Common myeloid progenitor, CD34-positive (primary cell): ENCODE data around the gene ADGRL3.
"Not testable (repeated sequence)": the region's sequence is repeated elsewhere in the genome, so short reads cannot be mapped to it uniquely, and the experiment has no call there.

Experiments used
- CTCF ChIA-PET: fragments of 350-600 bp; sonication (Branson Sonifier 250); formaldehyde crosslinking; loops from one replicate; lab custom pipeline; 2021; ENCODE audit warnings: antibody characterized with exemption; lab: Charles Lee
- POLR2A ChIA-PET: fragments of 350-600 bp; sonication (Branson Sonifier 250); formaldehyde crosslinking; loops from one replicate; lab custom pipeline; 2021; ENCODE audit warnings: antibody characterized with exemption; lab: Charles Lee
- DNase-seq, 3 donors: peaks; one replicate each; pipeline versions ENCODE4 v3.0.0 to v3.0.0-alpha.2; 2013
- H3K27ac ChIP-seq, 2 experiments: 1 replicate in 1 of 2; 2 replicates in 1 of 2; pipeline ENCODE4 v1.7.0; 2013; ENCODE audit warnings: inconsistent platforms in 2 of 2, low read length in 2 of 2, mild to moderate bottlenecking in 2 of 2, low read depth in 1 of 2, moderate library complexity in 1 of 2; ENCODE audit not compliant: severe bottlenecking in 2 of 2, insufficient read depth in 1 of 2, poor library complexity in 1 of 2
- H3K27me3 ChIP-seq, 5 experiments: replicated peaks in 2 of 5; 1 replicate in 3 of 5; 2 replicates in 2 of 5; pipeline versions ENCODE4 v1.6.1 to v1.7.0; 2013; ENCODE audit warnings: low read length in 4 of 5, mild to moderate bottlenecking in 2 of 5, moderate library complexity in 2 of 5, inconsistent platforms in 1 of 5; ENCODE audit not compliant: insufficient read depth in 5 of 5, control insufficient read depth in 4 of 5
- H3K36me3 ChIP-seq, 4 experiments: 1 replicate in 2 of 4; 2 replicates in 2 of 4; pipeline versions ENCODE4 v1.6.1 to v1.7.0; 2013; ENCODE audit warnings: low read length in 3 of 4, control low read depth in 1 of 4, mild to moderate bottlenecking in 1 of 4; ENCODE audit not compliant: control insufficient read depth in 4 of 4, insufficient read depth in 4 of 4
- H3K4me1 ChIP-seq, 4 experiments: 1 replicate in 3 of 4; 2 replicates in 1 of 4; pipeline versions ENCODE4 v1.6.1 to v1.7.1; 2013; ENCODE audit warnings: low read length in 3 of 4, mild to moderate bottlenecking in 3 of 4, control low read depth in 1 of 4, inconsistent platforms in 1 of 4, moderate library complexity in 1 of 4; ENCODE audit not compliant: control insufficient read depth in 4 of 4, insufficient read depth in 4 of 4; ENCODE audit errors: control extremely low read depth in 1 of 4
- H3K4me3 ChIP-seq, 7 experiments: 1 replicate in 4 of 7; 2 replicates in 3 of 7; pipeline versions ENCODE4 v1.5.1 to v1.7.0; 2013; ENCODE audit warnings: mild to moderate bottlenecking in 7 of 7, low read length in 6 of 7, moderate library complexity in 6 of 7, inconsistent platforms in 2 of 7, low read depth in 2 of 7, control low read depth in 1 of 7; ENCODE audit not compliant: insufficient read depth in 4 of 7, control insufficient read depth in 1 of 7; ENCODE audit errors: extremely low read depth in 1 of 7
- H3K9me3 ChIP-seq, 5 experiments: 1 replicate in 4 of 5; 2 replicates in 1 of 5; pipeline versions ENCODE4 v1.6.1 to v1.7.1; 2013; ENCODE audit warnings: low read length in 4 of 5, mild to moderate bottlenecking in 2 of 5, inconsistent platforms in 1 of 5, low read depth in 1 of 5, moderate library complexity in 1 of 5; ENCODE audit not compliant: control insufficient read depth in 4 of 5, insufficient read depth in 2 of 5; ENCODE audit errors: control extremely low read depth in 1 of 5
- WGBS: methylation state at CpG from one replicate; pipeline ENCODE4 v1.1.5; 2013; ENCODE audit not compliant: insufficient coverage; 5-methylcytosine and 5-hydroxymethylcytosine counted together

ADGRL3 gene

DNA sequence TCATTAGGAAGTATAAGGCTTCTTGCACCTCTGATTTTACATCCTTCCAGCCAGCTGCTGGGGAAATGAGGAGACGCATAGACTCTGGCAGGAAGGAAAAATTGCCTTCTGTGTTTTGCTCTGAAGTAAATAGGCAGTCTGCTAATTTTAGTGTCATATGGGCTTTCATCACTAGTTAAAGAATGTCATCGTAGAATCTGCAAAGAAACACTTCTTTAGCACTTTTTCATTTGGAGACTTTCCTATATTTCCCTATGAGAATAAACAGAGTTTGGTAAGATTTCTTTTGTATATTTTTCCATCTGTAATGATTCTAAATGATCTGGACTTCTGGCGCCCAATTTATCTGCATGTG is 3.3 kb downstream of the ADGRL3 start:
- WGBS, result 0% methylated on average over 1 of the region's 3 CpGs
- ChIA-PET POLR2A (no interaction called here), CTCF (no interaction called here)
- Histone ChIP-seq H3K4me3 (no peak overlapping the region), H3K9me3 (peaks cover 0 to 4% (median 0%) of the 10 kb centered on the region in 5 experiments), H3K36me3 (no peaks in the 10 kb centered on the region), H3K4me1 (peaks cover 0 to 32% (median 30%) of the 10 kb centered on the region in 4 experiments), H3K27ac (no peak overlapping the region), H3K27me3 (peaks cover 23 to 78% (median 46%) of the 10 kb centered on the region in 5 experiments)
- DNase-seq, result peak in 1 of 3 donors; percentile 4

DNA sequence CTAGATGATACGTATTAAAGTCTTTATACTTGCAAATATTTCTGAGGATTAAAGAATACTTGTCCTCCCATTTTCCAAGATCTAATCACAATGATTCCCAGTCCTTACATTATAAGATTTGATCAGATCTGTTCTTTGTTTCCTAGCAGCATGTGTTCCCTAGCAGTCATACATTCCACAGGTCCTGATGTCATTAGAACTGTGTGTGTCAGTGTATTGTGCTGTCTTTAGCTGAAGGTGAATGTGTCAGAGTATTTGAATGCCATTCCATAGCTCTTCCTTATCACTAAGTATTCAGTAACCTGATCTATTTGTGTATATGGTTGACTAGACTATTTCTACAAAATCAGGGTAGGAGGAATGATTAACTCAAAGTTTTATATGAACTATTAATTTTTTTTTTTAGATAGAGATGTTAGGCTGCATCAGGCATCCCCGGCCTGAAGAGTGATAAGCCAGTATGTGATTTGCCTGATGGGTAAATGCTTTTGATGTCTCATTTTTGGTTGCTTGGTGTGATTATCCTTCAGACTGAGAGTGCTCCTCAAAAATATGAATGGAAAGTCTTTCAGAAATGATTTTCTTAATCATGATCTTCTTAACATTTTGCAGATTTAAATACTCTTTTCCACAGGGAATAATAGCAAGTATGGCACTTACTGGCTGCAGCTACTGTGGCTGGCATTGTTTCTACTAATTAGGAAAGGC is 4.4 kb downstream of the ADGRL3 start:
- H3K27ac ChIP-seq, result no peak overlapping the region
- DNase-seq, result no peak
- peaks cover 0 to 3% (median 0%) of the 10 kb centered on the region in 5 experiments for H3K9me3 ChIP-seq
- 100% methylated on average over 1 of the region's 2 CpGs for WGBS
- no peaks in the 10 kb centered on the region for H3K36me3 ChIP-seq
- no peak overlapping the region for H3K4me3 ChIP-seq
- H3K4me1 ChIP-seq, result peaks cover 0 to 32% (median 30%) of the 10 kb centered on the region in 4 experiments
- peaks cover 19 to 68% (median 38%) of the 10 kb centered on the region in 5 experiments for H3K27me3 ChIP-seq
- CTCF ChIA-PET, result interaction anchor here (1.5 kb wide), 1 partner anchor 11 kb away, joined by 5 read pairs; no protein-coding TSS in a partner anchor
- POLR2A ChIA-PET, result no interaction called here

GRCh38 chr4:61205066-61205465 is 4.9 kb downstream of the ADGRL3 start:
- H3K4me3 ChIP-seq, result no peak overlapping the region
- DNase-seq, result no peak
- H3K27ac ChIP-seq, result no peak overlapping the region
- WGBS, result 100% methylated on average over 1 of the region's 1 CpG
- ChIA-PET CTCF (interaction anchor here (1.5 kb wide), 1 partner anchor 11 kb away, joined by 5 read pairs; no protein-coding TSS in a partner anchor), POLR2A (no interaction called here)
- peaks cover 0 to 3% (median 0%) of the 10 kb centered on the region in 5 experiments for H3K9me3 ChIP-seq
- peaks cover 18 to 63% (median 34%) of the 10 kb centered on the region in 5 experiments for H3K27me3 ChIP-seq
- H3K4me1 ChIP-seq, result peaks cover 0 to 29% (median 28%) of the 10 kb centered on the region in 4 experiments
- H3K36me3 ChIP-seq, result no peaks in the 10 kb centered on the region

- H3K9me3 ChIP-seq, CTCF ChIA-PET, POLR2A ChIA-PET: not testable (repeated sequence)
These were observed 7.0 kb downstream of the ADGRL3 start for GRCh38 chr4:61207156-61207555.

GRCh38 chr4:61210186-61210939 is 10.2 kb downstream of the ADGRL3 start:
- POLR2A ChIA-PET, result no interaction called here
- WGBS, result 95% methylated on average over 4 of the region's 6 CpGs
- Histone ChIP-seq H3K4me3 (no peak overlapping the region), H3K27ac (no peak overlapping the region), H3K4me1 (no peaks in the 10 kb centered on the region), H3K9me3 (peaks cover 0 to 3% (median 0%) of the 10 kb centered on the region in 5 experiments), H3K27me3 (peaks cover 2 to 22% (median 7%) of the 10 kb centered on the region in 5 experiments), H3K36me3 (no peaks in the 10 kb centered on the region)
- no peak for DNase-seq
- CTCF ChIA-PET, result no interaction called here

More at GRCh38 chr4:61207156-61207555, 7.0 kb downstream of the ADGRL3 start:
- not testable (repeated sequence) for DNase-seq, H3K36me3 ChIP-seq, H3K4me3 ChIP-seq, H3K27ac ChIP-seq
- peaks cover 0 to 11% (median 8%) of the 10 kb centered on the region in 4 experiments for H3K4me1 ChIP-seq
- H3K27me3 ChIP-seq, result peaks cover 17 to 50% (median 22%) of the 10 kb centered on the region in 5 experiments

DNA sequence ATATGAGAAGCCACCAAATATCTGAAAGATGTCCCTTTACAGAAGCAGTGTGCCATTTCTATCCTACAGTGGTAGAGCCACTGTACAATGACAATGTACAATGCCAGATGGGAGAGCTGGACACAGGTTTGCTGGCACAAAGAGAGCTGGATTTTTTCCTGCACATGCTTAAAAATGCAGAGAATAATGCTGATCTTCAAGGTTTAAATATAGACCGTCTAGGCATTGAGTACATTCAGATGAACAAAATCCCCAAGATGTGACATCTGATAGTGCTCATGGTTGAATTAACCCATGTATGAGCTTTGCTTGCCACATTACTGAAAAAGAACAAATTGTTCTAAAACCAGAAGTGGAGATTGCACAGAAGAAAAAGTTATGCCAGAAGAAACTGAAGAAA is 11.7 kb downstream of the ADGRL3 start:
- H3K27me3 ChIP-seq, result peaks cover 0 to 11% (median 2%) of the 10 kb centered on the region in 5 experiments
- DNase-seq, result no peak
- WGBS, result 100% methylated on average over 1 of the region's 1 CpG
- H3K36me3 ChIP-seq, result no peaks in the 10 kb centered on the region
- H3K4me3 ChIP-seq, result no peak overlapping the region
- peaks cover 0 to 3% (median 0%) of the 10 kb centered on the region in 5 experiments for H3K9me3 ChIP-seq
- CTCF ChIA-PET, result no interaction called here
- POLR2A ChIA-PET, result interaction anchor here (0.7 kb wide), 1 partner anchor 130 kb away, joined by 3 read pairs; no protein-coding TSS in a partner anchor
- H3K27ac ChIP-seq, result no peak overlapping the region
- H3K4me1 ChIP-seq, result no peaks in the 10 kb centered on the region

DNA sequence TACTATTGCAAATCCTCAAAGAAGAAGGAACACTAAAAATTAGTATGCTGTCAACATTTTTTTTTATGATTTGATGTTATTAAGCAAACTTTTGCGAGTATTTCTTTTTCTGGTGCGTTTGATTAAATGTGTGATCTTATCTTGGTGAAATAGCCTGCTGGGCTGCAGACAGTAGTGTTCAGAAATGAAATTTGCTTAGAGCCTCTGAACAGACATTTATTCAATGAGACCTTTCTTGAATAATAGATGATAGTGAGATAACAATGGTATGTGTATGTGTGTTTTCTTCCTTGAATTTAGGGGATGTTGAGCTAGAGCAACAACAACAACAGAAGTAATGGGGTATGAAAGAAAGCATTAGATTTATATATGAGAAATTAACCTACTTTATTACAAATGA is 12.7 kb downstream of the ADGRL3 start:
- no peak overlapping the region for H3K4me3 ChIP-seq
- no peak for DNase-seq
- POLR2A ChIA-PET, result no interaction called here
- 92% methylated on average over 2 of the region's 2 CpGs for WGBS
- H3K9me3 ChIP-seq, result peaks cover 0 to under 1% (median 0%) of the 10 kb centered on the region in 5 experiments
- CTCF ChIA-PET, result no interaction called here
- no peak overlapping the region for H3K27ac ChIP-seq
- H3K27me3 ChIP-seq, result peaks cover 0 to 13% (median 2%) of the 10 kb centered on the region in 5 experiments
- H3K36me3 ChIP-seq, result no peaks in the 10 kb centered on the region
- no peaks in the 10 kb centered on the region for H3K4me1 ChIP-seq
